ENCODE results near the gene VSNL1. TPM values are rescaled to one million over a fixed set of nuclear protein-coding genes. Genes with fewer than 3 reads are reported as not detected.
A peak's percentile ranks its signal among the peaks of the same experiment; 100 is the strongest.

Gene VSNL1
- total RNA-seq, 1 experiment from 2014 or later: 9.9 TPM

- no peak overlapping the region for H3K14ac ChIP-seq (ENCODE audit: insufficient read depth, low read length)
- WGBS (ENCODE audit: extremely low coverage, insufficient read length, low lambda C conversion rate): no CpG with 5 or more reads among the region's 1 CpG
- peaks cover 21% of the 10 kb centered on the region; the same call in 1 of the 2 replicates for H3K79me2 ChIP-seq (ENCODE audit: insufficient read depth, low read length)
Measured at GRCh38 chr2:17555150-17555549, 14.7 kb downstream of the VSNL1 start.

More at GRCh38 chr2:17555150-17555549, 14.7 kb downstream of the VSNL1 start:
- no peak overlapping the region for H2AK5ac ChIP-seq (ENCODE audit: insufficient read length, low read length)
- no peak overlapping the region for H3T11ph ChIP-seq (ENCODE audit: low read length)
- Mint-ChIP-seq H3K4me3 (no peak overlapping the region), H3K4me1 (peaks cover 53 to 64% of the 10 kb centered on the region in 2 experiments), H3K9me3 (peaks cover 0 to 3% of the 10 kb centered on the region in 2 experiments; a peak in 2 of 5 replicates), H3K36me3 (ENCODE audit: insufficient read depth in 1 of 3, low read depth in 3 of 3) (peaks cover 6 to 8% (median 7%) of the 10 kb centered on the region in 3 experiments), H3K27ac (peak overlapping the region; percentile 28 to 70 (median 54); a peak in 3 of 7 replicates), H3K27me3 (ENCODE audit: low read depth) (no peaks in the 10 kb centered on the region)
- no peak overlapping the region for H3K4ac ChIP-seq (ENCODE audit: low read depth, low read length)
- no peak overlapping the region for H3K27ac ChIP-seq (ENCODE audit: insufficient read length, low read depth, low read length)
- H4K5ac ChIP-seq (ENCODE audit: insufficient read length, low read depth, low read length): no peak overlapping the region
- no peak overlapping the region for H2BK5ac ChIP-seq (ENCODE audit: insufficient read length, low read length)
- no peaks in the 10 kb centered on the region for H4K20me1 ChIP-seq (ENCODE audit: control insufficient read depth, insufficient read depth, insufficient read length)
- H2BK120ac ChIP-seq (ENCODE audit: low read depth, low read length, poor library complexity, severe bottlenecking): no peak overlapping the region
- H3K23ac ChIP-seq (ENCODE audit: insufficient read length, low read depth, low read length): no peak overlapping the region
- H3K27me3 ChIP-seq (ENCODE audit: insufficient read depth, low read length): no peaks in the 10 kb centered on the region
- H2BK12ac ChIP-seq (ENCODE audit: insufficient read length, low read depth, low read length): no peak overlapping the region
- peaks cover 23% of the 10 kb centered on the region for H3K4me1 ChIP-seq (ENCODE audit: insufficient read depth, low read length)
- no peak overlapping the region for H2BK20ac ChIP-seq (ENCODE audit: low read depth, low read length, poor library complexity, severe bottlenecking)
- no peak overlapping the region for H2BK15ac ChIP-seq (ENCODE audit: low read depth, low read length)
- no peak overlapping the region for H2AFZ ChIP-seq (ENCODE audit: low read length)
- H3K79me1 ChIP-seq (ENCODE audit: insufficient read depth, low read depth, low read length, poor library complexity, severe bottlenecking): peaks cover 5% of the 10 kb centered on the region
- H3K56ac ChIP-seq (ENCODE audit: insufficient read length, low read depth, low read length): no peak overlapping the region
- no peak overlapping the region for H3K4me2 ChIP-seq (ENCODE audit: insufficient read depth, insufficient read length, low read length)
- TF ChIP-seq, protein P1, sequence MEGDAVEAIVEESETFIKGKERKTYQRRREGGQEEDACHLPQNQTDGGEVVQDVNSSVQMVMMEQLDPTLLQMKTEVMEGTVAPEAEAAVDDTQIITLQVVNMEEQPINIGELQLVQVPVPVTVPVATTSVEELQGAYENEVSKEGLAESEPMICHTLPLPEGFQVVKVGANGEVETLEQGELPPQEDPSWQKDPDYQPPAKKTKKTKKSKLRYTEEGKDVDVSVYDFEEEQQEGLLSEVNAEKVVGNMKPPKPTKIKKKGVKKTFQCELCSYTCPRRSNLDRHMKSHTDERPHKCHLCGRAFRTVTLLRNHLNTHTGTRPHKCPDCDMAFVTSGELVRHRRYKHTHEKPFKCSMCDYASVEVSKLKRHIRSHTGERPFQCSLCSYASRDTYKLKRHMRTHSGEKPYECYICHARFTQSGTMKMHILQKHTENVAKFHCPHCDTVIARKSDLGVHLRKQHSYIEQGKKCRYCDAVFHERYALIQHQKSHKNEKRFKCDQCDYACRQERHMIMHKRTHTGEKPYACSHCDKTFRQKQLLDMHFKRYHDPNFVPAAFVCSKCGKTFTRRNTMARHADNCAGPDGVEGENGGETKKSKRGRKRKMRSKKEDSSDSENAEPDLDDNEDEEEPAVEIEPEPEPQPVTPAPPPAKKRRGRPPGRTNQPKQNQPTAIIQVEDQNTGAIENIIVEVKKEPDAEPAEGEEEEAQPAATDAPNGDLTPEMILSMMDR (conservative IDR thresholded peaks at IDR 0.05): no peak
- H3K23me2 ChIP-seq (ENCODE audit: insufficient read length, low read depth, low read length, poor library complexity, severe bottlenecking): no peaks in the 10 kb centered on the region
- no peak overlapping the region for H4K8ac ChIP-seq (replicated peaks; ENCODE audit: insufficient read length, low read depth, low read length)
- no peak overlapping the region for H3K18ac ChIP-seq (ENCODE audit: insufficient read length, low read depth, low read length)
- no peak for DNase-seq
- H3K9me3 ChIP-seq (ENCODE audit: control insufficient read depth, low read depth, low read length): no peaks in the 10 kb centered on the region
- no peak overlapping the region for H3K9ac ChIP-seq (ENCODE audit: extremely low read depth, insufficient read length, low read length)
- H4K91ac ChIP-seq (ENCODE audit: insufficient read length, low read depth, low read length): no peak overlapping the region
